Cerebellar cortex (tissue), 1 donor: ENCODE data around the gene D2HGDH.
"Not testable (repeated sequence)": the region's sequence is repeated elsewhere in the genome, so short reads cannot be mapped to it uniquely, and the experiment has no call there.

Source experiments
- DNase-seq: peaks from one replicate; pipeline ENCODE4 v3.0.0-alpha.2; 2015; ENCODE audit warnings: low spot score

Gene D2HGDH

GRCh38 chr2:241748468-241749256 is 14.2 kb downstream of the D2HGDH start:
- DNase-seq: no peak

GRCh38 chr2:241750076-241750840 is 15.8 kb downstream of the D2HGDH start:
- DNase-seq: no peak

GRCh38 chr2:241751152-241751551 is 16.7 kb downstream of the D2HGDH start:
- no peak for DNase-seq

- DNase-seq: no peak
These were observed 17.3 kb downstream of the D2HGDH start for GRCh38 chr2:241751776-241752175.

GRCh38 chr2:241752253-241752652 is 17.8 kb downstream of the D2HGDH start:
- no peak for DNase-seq

- no peak for DNase-seq
These were observed 18.4 kb downstream of the D2HGDH start for GRCh38 chr2:241752689-241753276.

- no peak for DNase-seq
These were observed 19.1 kb downstream of the D2HGDH start for GRCh38 chr2:241753493-241753892.

GRCh38 chr2:241754042-241754441 is 19.6 kb downstream of the D2HGDH start:
- DNase-seq: no peak

GRCh38 chr2:241755166-241755565 is 20.7 kb downstream of the D2HGDH start:
- DNase-seq: no peak

- no peak for DNase-seq
These were observed 21.3 kb downstream of the D2HGDH start for GRCh38 chr2:241755777-241756176.

GRCh38 chr2:241759067-241759807 is 24.8 kb downstream of the D2HGDH start:
- no peak for DNase-seq

- DNase-seq: not testable (repeated sequence)
These were observed 25.5 kb downstream of the D2HGDH start for GRCh38 chr2:241759893-241760292.

GRCh38 chr2:241760301-241760771 is 25.9 kb downstream of the D2HGDH start:
- no peak for DNase-seq

GRCh38 chr2:241762321-241762932 is 28.0 kb downstream of the D2HGDH start:
- DNase-seq: no peak

- no peak for DNase-seq
These were observed 28.5 kb downstream of the D2HGDH start for GRCh38 chr2:241762933-241763369.

GRCh38 chr2:241763551-241764274 is 29.3 kb downstream of the D2HGDH start:
- DNase-seq: no peak

GRCh38 chr2:241764275-241765241 is 30.1 kb downstream of the D2HGDH start:
- no peak for DNase-seq

- no peak for DNase-seq
These were observed 33.2 kb downstream of the D2HGDH start for GRCh38 chr2:241767464-241768250.

- no peak for DNase-seq
These were observed 33.9 kb downstream of the D2HGDH start for GRCh38 chr2:241768251-241768711.
